A172 (cell line): Measurements from ENCODE around the gene IL1RAPL2. TPM values are rescaled to one million over a fixed set of nuclear protein-coding genes. Genes with fewer than 3 reads are reported as not detected.
"Not testable (repeated sequence)": the region's sequence is repeated elsewhere in the genome, so short reads cannot be mapped to it uniquely, and the experiment has no call there.

Experiments
- DNase-seq: peaks from one replicate; pipeline ENCODE4 v3.0.0-alpha.2; 2015; ENCODE audit warnings: low spot score
- total RNA-seq: library from RNA; depleted of rRNA; stranded (reverse); fragments of >200 nt; shearing (Covaris generic); gene quantifications from 2 replicates; pipeline ENCODE4 v1.2.3, GENCODE V29; 2014

IL1RAPL2 gene
- total RNA-seq, 1 experiment from 2014 or later = not detected

DNA sequence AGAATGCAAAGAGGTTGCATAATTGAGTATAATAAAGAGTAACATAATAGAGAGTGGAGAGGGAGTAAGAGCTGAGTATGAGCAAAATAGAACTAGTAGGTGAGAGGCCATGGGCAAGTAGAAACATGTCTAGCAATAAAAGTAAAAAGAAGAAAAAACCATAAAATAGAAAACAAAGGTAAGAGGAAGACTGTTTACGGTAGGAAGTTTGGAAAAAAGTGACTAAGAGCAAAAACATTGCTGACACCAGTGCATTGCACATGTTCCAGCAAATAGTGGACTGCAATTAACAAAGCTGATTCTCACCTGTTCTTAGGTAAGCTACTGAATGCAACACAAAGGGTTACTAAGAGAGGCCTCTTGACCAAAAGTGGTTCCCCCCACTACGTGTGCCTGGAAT is 451.6 kb downstream of the IL1RAPL2 start:
- DNase-seq = no peak

DNA sequence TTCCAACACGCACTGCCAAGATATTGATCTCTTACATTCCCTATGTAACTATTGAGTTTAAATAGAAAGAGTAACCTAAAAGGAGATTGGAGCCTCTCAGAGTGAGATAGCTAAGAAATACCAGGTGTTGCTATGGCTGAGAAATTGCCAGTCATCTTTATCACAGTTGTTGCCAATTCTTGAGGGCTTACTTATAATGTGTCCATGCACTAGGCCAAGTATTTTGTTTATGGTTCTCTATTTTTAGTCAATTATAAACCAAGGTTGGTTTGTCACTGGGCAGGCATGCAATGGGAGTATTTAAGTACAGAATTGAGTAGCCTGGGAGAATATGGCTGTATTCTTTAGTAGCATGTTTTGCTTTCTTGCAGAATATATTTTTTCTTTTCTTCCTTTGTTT is 452.9 kb downstream of the IL1RAPL2 start:
- DNase-seq = no peak

DNA sequence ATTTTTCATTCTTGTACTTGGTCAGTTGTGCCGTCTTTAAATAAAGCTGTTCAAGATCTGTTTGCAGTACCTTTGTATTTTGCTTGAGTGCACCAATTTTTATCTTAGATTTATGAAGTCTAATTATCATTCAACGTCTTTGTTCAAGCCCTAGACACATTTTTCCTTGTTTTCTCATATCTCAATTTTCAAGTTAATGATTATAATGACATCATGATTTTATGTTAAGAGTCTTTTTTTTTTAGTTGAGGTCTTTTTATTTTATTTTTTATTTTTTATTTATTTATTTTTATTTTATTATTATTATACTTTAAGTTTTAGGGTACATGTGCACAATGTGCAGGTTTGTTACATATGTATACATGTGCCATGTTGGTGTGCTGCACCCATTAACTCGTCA is 463.0 kb downstream of the IL1RAPL2 start:
- DNase-seq = not testable (repeated sequence)

DNA sequence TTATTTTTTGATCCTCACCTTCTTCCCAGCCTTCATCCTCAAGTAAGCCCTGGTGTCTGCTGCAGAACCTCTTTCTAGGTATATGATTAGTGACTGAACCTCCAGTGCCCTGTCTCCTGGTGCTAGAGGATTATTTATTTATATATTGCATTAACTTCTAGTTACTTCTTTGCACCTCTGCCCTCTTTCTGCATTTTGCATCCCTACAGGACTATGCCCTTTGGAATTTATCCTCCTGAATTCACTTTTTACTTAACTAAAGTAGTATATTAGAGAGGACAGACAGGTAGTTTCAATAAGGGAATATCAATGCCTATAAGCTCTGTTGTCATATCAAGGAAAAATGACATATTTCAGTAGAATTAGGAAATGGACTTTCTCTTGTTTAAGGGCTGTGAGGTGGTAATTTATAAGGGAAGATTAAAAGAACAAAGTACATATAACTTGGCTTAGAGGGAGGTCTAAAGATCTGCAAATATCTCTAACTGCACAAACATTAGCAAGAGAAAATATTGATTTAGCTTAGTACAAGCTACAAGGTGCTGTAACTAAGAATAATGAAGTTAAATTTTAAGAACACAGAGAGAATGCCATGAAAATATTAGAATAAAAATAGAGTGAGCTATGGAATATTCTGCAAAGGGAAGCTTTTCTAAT is 472.8 kb downstream of the IL1RAPL2 start:
- DNase-seq = no peak

DNA sequence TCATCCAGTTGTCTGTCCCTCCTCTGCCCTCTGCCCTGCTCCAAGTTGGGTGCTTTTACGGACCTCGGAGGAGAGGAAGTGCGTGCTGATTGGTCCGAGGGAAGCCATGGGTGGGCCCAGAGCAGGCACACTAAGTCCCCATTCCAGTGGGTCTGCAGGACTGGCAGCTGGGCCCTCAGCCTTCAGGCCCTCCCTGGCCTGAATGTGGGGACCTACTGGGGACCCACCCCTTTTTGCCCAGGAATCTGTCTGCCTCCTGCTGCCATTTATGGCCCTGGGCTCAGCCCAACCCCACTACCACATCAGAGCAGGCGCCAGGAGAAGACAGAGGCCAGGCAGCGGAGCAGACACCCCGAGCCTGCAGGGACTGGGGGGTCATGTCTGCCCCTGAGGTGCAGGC is 484.9 kb downstream of the IL1RAPL2 start:
- DNase-seq = no peak

DNA sequence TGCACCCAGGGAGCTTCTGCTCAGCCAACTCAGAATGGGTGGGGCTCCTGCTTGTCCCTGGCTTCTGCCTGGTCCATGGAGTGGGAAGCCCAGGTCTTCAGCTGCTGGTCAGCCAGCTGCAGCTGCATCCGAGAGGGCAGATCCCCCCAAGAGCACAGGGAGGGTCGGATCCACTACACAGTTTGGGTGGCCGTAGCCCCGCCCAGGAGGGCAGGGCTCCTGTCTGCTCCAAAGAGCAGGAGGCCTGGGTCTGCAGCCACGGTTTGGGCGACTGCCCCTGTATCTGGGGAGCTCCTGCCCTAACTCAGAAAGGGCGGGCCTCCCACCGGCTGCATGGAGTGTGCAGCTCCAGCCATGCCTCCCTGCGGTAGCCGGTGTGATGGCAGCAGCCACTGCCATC is 485.4 kb downstream of the IL1RAPL2 start:
- no peak for DNase-seq

DNA sequence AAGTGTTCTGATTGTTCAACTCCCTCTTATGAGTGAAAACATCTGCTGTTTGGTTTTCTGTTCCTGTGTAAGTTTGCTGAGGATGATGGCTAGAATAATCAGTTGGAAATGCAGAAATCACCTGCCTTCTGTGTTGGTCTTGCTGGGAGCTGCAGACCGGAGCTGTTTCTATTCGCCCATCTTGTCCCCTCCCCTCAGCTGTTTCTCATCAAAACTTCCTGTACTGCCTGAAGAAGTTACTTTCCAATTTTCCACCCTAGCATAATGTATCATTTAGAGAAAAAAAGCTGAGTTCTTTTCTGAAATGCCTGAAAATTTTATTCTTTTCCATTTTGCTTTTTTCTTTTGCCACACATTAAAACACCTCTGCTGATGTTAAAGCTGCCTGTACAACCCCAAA is 486.9 kb downstream of the IL1RAPL2 start:
- no peak for DNase-seq

DNA sequence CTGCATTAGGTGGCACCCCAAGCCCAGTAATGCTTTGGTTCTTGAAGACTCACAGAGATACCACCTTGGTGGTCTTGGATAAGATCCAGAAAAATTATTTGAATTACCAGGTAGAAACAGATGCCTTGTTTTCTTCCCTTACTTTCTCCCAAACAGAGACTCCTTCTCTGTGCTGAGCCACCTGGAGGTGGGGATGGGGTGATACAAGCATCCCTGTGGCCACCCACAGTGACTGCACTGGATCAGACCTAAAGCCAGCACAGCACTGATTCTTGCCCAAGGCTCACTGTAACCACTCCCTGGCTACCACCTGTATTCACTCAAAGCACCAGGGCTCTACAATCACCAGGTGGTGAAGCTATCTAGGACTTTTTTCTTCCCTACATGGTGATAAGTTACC is 497.7 kb downstream of the IL1RAPL2 start:
- DNase-seq = no peak

DNA sequence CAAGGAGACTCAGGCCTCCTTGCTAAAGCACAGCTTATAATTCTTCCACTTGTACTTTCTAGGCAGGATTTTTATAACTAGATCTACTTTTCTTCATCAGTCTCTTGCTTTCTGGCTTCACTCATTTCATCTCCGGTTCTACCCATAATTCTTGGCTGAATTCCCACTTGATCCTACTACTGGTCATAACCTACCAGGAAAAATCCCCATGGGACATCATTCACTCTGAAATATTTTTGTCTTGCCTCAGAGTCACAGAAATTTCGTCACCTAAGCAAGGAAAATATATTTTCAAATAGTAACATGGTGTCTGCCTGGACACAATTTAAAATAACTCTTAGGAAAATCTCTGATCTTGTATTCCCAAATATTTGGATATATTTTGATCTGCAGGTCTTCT is 532.2 kb downstream of the IL1RAPL2 start:
- DNase-seq = no peak

DNA sequence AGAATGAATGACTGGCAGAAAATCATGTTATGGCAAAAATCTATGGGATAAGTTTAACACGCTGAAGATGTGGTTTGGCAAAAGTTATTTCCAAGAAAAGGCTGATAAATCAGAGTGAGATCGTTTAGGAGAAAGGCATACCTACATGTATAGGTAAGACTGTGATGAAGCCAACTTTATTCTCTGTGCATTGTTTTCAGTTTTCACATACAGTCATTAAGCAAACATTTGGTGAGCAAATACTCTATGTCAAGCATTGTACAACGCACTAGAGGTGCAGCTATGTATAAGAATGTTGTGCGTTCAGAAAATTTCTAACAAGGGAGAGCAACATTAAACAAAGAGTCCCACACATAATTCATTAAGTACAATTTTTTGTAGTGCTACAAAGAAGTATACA is 532.8 kb downstream of the IL1RAPL2 start:
- DNase-seq = no peak

DNA sequence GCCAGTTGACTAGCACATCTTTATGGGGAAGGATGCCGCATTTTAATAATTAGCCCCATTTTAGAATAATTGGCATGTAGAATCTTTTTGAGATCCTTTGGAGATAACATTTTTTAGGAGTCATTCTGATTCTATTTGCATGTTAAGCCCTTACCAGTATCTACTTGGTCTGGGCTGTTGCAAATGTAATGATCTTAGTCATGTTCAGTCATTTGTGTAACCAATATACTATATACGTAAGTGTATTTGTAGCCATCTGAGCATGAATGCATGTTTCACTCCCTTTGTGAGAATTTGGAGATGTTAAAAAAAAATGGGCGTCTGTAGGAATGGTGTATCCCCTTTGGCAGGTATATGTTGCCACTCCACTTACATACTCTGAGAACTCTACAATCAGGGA is 535.4 kb downstream of the IL1RAPL2 start:
- no peak for DNase-seq

DNA sequence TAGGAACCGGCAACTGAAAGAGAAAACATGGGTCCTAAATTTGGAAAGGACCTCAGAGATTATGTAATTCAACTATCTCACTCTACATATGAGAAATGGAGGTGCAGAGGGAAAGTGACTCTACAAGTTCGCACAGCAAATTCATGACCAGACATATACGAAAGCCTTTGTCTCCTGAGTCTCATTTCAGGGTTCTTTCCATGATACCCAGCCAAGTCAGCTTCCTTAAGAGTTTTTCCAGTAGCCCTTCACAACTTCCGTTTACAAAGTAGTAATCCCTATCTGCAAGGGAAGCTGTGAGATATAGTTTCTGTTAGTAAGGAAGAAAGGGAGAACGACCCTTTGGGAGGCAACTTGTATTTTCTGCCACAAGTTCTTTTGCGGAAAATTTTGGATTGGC is 543.9 kb downstream of the IL1RAPL2 start:
- DNase-seq = no peak

DNA sequence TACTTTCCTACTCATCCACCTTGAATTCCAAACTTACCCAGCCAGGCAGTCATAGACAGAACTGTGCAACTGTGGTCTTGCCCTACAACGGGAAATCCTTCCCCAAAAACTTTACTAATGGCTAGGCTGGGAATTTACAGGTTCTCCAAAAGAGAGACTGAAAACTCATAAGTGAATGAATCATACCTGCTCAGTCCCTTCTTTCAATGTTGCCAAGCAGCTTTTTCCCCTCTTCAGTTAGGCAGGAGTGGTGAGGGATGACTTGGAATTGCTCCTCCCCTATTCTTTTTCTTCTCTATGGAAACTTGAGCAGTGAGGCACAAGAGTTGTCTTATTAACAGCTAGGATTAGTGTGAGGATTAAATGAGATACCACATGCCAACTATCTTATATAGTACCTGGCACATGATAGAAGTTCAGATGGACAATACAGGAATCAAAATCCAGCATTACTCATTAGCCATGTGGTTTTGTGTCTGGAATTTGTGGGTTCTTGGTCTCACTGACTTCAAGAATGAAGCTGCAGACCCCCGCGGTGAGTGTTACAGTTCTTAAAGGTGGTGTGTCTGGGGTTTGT is 548.6 kb downstream of the IL1RAPL2 start:
- DNase-seq = no peak

DNA sequence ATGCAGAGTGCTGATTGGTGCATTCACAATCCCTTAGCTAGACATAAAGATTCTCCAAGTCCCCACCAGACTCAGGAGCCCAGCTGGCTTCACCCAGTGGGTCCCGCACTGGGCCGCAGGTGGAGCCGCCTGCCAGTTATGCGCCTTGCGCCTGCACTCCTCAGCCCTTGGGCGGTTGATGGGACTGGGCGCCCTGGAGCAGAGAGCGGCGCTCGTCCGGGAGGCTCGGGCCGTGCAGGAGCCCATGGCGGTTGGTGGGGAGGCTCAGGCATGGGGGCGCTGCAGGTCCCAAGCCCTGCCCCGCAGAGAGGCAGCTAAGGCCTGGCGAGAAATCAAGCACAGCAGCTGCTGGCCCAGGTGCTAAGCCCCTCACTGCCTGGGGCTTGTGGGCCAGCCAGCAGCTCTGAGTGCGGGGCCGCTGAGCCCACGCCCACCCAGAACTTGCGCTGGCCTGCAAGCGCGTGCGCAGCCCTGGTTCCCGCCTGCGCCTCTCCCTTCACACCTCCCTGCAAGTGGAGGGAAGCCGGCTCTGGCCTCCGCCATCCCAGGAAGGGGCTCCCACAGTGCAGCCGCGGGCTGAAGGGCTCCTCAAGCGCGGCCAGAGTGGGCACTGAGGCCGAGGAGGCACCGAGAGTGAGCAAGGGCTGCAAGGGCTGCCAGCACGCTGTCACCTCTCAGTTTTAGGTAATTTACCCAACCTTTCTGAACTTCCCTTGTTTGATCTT is 549.8 kb downstream of the IL1RAPL2 start:
- not testable (repeated sequence) for DNase-seq

DNA sequence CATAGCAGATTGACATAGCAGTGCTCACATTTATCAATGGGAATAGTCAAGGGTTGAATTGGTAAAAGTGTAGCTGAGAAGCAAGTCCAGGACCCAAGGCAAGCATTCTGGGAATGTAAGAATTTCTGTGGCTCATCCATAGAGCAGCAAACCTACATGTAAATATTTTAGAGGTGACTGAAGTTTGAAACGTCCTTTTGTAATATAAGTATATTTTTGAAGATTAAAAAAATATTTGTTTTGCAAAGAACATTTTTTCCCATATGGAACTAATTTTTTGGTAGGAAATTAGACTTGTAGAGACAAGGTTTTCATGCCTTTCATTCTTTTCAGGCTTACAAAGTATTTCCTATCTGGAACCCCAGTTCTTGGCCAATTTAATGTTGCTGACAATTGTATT is 550.5 kb downstream of the IL1RAPL2 start:
- DNase-seq = no peak

DNA sequence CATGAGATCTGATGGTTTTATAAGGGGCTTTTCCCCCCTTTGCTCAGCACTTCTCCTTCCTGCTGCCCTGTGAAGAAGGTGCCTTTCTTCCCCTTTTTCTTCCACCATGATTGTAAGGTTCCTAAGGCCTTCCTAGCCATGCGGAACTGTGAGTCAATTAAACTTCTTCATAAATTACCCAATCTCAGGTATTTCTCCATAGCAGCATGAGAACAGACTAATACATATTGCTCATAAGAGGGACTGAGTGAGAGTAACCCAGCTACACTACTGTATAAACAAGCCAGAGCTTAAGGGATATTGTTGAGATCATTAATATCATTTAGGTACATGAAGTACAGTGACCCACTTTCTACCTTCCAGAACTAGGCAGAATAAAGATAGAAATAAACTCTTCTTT is 551.6 kb downstream of the IL1RAPL2 start:
- DNase-seq = no peak

DNA sequence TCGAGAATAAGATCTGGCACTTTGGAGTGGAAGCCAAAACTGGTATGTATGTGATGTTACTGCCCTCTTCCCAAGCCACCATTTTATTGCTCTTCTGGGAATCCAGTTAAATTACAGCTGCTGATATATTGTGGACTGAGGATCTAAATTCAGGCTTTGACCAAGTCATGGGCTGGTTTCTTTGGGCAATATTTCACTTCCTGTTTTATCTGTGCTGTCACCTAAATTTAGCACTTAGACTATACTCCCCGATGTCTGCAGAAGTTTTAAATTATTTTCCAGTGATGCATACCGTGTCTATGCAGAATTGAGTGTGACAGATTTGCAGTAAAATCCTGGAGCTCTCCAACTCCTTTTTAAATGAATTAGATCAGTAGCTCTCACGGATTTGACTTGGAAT is 554.5 kb downstream of the IL1RAPL2 start:
- DNase-seq = no peak

DNA sequence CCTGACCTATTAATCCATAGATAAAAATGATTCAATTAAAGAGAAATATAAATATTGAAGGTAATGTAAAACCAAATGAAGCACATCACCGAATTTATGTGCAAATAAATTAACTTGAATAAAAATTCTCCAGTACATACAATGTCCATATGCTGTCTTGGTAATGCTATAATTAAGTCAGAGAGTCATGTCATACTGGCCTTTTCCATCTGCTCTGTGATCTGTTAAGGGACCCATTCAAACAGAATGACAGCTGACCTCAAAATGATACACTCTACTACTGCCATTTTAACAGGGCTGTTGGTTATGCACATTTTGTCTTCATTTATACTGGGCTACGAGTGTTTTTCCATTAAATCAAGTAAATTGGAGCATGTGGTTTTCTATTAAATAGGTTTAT is 555.2 kb downstream of the IL1RAPL2 start:
- no peak for DNase-seq

DNA sequence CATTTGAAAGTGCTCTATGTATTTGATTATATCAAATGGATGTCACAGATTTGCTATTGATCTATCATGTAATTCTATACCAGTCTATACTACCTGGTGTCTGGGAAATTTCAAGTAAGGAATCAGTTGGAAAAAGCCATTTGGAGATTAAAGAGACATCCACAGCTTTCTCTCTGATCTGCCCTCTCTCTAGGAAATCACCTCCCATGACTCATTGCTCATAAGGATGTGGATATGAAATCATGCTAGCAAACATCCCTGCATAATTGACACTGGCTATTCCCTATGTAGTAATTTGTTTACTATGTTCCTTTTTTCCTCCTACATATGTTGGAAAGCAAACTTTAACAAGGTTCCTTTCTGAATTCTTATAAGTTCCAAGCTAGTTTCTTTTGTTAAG is 560.2 kb downstream of the IL1RAPL2 start:
- no peak for DNase-seq

DNA sequence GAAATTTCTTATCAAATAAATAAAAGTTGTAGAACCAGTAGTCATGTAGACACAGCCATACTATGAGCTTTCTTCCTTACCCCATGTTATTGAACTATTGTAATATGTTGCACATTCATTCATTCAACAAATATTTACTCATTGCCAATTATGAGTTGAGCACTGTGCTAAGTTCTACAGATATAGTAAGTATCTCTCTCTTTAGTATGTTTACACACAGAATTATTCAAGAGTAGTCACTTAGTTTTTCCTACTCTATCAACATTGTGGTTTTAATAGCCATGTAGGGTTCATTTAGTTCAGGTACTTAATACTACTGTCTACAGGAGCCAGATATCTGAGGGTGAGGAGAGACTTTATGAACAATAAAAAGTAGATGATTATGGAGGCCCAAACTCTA is 568.3 kb downstream of the IL1RAPL2 start:
- no peak for DNase-seq

DNA sequence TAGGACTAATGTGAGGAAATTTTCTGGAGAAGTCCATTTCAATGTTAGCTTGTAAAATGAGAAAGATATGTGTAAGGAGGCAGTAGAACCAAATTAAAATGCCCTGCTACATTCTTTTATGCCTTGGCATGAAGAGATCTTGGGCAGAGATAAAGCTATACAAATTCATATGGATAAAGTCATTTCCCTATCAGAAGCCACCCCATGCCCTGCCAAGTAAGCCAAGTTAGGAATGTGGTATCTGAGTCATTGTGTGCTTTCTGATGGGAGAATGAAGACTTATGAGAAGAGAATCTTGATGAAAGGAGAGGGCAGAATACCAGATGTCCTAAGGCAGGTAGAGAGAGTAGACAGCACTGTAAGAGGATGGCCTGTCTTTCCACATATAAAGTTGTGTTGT is 570.8 kb downstream of the IL1RAPL2 start:
- no peak for DNase-seq

DNA sequence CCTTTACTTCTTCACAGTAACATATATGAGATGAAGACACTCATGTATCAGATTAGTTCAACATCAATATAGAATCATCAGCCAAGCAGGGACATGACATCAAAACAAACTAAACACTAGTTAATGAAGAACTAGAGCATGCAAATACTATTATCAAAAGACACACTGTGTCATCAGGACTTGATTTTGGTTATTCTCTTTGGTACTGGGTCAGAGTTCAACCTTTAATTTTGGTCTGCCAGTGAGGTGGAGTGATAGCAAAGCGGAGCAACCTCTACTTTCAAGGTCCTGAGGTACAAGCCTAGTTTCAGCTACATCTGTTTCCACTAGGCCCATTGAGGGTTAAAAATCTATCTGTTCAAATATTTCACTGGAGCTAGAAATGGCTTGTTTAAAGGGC is 584.0 kb downstream of the IL1RAPL2 start:
- DNase-seq = no peak

DNA sequence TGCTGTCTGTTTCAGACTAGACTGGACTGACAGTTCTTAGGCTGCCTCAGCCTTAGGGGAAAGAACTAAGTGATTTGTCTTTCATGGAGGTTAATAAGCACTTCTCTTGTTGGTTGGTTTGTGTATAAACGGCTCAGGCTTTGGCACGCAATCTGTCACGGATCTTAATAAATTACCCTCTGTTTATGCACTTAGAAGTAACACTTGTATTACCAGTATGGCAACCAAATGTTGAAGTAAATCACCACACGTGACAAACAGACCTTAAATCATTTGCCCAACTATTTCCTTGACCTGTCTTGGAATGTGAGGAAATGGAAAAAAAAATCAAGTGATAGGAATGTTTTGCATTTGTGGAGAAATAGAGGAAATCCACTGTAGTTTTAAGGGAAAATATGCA is 584.6 kb downstream of the IL1RAPL2 start:
- DNase-seq = no peak
